ENCODE results near the gene ABHD16A.

ABHD16A gene

DNA sequence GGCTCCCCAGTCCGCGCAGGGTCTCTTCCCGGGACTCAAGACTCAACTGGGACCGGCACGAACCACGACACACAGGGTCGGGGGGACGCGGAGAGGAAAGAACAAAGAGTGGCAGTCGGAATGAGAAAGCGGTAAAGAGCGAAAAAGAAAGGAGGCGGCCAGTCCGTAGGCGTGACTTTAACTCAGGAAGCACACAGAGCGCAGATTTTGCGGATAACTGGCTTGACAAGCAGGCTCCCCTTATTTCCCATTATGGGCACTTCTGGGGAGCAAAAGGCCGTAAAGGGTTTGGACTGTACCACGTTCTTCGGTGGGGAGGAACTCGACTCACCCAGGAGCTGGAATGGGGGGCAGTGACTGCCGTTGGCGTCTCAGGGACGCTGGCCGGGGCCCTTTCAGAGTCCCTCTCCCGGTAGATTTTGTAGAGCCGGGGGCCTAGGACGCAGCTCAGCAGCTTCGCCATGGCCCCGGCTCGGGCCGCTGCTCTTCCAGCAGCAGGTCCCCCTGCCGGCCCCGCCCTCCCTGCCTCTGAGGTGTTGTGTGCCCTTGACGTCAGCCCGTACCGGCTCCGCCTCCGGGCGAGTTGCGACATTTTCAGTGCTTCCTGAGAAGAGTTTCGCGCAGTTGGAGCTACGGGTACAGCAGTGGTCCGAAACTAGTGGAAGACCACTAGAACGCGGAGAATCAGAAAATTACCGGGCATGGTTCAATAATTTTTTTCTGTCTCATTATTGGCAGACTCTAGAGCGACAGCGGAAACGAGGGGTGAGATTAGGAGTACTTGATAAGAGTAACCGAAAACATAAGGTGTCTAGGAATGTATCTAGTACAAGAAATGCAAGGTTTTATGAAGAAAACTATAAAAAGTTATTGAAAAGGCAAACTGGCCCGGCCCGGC, at the start of gene ABHD16A:
Gene ABHD16A (minus strand): TSS at position 506 of the 898 bp plus-strand sequence. CDS start 43 bp downstream, at position 463.
- DNase-seq = peak; percentile 98

DNA sequence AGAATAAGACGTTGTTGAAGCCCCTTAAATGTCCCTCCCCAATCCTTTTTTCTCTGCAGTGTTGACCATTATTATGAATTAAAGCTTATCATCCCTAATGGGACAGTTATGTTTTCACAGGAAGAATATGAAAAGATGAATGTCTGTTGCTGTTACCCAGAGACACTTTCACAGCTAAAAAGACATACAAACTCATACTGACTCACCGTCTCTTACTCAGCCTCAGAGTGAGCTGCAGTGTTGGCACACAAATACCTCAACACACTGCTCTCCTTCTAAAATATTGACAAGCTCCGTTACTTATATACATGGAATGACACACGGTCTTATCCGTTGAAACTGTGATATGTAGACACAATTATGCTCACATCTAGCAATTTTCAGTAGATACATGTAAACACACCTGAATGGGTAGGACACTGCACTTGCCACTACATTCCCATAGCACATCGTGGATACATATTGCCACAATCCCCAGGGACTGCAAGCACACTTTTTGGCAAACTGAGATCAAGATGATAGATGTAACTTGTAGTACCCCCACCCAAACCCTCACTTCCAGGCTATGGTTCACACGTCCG, 49.7 kb upstream of the ABHD16A start:
- DNase-seq = no peak

DNA sequence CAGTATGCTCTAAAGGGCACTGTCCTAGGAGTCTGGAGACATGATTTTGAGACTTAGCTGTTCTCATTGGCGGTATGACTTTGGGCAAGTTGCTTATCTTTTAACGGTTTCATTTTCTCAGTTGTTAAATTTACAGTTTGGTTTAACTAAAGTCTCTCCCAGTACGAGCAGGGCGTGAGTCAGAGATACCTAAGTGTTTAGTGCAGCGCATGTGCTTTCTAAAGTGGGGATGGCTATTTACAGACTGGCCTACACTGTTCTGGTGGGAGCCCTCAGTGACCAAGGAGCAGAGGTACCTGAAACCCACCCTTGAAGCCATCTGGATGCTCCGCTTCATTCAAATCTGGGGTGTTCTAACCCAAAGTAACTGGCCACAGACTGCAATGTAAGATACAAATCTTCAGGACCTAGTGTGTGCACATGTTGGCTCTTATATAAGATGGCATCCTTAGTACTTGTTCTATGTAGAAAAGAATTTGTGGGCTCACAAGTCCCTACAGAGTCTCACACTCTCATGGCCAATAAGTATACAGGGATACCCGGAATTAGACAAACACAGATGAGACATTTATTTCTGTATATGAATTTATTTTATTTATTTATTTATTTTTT, 47.4 kb upstream of the ABHD16A start:
- DNase-seq = no peak

DNA sequence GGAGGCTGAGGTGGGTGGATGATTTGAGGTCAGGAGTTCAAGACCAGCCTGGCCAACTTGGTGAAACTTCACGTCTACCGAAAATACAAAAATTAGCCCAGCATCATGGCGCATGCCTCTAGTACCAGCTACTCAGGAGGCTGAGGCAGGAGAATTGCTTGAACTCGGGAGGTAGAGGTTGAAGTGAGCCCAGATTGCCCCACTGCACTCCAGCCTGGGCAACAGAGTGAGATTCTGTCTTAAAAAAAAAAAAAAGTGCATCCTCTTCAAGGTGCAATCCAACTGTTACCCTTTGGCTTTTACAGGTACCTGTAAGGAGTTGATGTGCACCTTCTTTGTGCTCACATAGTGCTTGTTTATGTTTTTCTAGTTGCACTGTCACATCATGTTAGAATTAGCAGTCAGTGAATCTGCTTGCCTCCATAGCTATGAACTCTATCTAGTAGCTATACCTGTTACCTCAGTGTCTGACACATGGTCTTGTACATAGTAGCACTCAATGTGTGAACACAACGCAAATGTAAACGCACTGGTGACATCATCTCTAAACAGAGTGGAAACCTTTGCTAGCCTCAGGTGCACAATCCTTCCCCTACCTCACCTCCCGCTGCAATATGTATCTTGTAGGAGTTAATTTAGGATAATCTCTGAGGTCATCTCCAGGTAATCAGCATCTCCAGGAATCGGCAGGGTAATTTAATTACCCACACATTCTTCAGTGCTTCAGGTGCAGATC, 46.3 kb upstream of the ABHD16A start:
- DNase-seq = no peak

DNA sequence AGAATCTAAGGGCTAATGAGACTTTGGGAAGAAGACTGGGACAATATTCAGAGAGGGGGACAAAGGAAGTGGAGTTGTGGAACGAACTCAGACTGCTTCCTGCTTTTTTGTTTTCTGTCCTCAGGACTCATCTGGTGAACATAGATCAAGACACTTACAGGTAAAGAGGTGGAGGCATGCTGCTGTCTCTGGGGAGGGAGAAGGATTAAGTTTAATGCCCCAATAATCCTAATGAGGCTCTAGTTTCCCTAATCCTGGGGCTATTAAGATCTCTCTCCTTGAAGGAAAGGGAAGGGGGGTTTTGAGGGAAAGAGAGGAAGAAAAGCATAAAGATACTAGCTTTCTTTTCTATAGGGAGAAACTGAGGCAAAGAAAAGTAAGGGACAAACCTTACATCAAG, 41.3 kb upstream of the ABHD16A start:
- no peak for DNase-seq

DNA sequence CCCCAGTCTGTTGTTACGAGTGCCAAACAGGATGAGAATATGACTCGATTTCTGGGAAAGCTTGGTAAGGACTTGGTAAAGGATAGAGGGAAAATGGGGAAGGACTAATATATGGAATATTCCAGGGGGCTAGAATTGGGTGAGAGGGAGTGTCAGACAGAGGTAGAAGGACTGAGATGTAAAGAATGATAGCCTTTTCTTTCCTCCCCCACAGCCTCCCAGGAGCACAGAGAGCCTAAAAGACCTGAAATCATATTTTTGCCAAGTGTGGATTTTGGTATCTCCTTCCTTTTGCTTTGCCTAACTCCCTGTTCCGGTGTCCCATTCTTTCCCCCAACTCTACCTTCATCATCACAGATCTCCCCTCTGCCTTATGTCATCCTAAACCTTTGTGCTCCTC, 39.8 kb upstream of the ABHD16A start:
- DNase-seq = no peak

DNA sequence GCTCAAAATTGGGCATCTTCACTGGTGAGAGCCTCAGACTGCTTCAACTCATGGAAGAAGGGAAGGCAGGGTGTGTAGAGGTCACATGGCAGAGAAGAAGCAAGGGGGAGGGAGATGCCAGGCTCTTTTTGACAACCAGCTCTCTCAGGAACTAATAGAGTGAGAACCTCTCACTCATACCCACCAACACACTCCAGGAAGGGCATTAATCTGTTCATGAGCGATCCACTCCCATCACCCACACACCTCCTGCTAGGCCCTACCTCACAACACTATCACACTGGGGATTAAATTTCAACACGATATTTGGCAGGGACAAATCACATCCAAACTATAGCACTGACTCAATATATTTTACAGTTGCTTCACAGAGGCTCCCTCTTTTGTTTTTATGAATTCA, 38.7 kb upstream of the ABHD16A start:
- no peak for DNase-seq

DNA sequence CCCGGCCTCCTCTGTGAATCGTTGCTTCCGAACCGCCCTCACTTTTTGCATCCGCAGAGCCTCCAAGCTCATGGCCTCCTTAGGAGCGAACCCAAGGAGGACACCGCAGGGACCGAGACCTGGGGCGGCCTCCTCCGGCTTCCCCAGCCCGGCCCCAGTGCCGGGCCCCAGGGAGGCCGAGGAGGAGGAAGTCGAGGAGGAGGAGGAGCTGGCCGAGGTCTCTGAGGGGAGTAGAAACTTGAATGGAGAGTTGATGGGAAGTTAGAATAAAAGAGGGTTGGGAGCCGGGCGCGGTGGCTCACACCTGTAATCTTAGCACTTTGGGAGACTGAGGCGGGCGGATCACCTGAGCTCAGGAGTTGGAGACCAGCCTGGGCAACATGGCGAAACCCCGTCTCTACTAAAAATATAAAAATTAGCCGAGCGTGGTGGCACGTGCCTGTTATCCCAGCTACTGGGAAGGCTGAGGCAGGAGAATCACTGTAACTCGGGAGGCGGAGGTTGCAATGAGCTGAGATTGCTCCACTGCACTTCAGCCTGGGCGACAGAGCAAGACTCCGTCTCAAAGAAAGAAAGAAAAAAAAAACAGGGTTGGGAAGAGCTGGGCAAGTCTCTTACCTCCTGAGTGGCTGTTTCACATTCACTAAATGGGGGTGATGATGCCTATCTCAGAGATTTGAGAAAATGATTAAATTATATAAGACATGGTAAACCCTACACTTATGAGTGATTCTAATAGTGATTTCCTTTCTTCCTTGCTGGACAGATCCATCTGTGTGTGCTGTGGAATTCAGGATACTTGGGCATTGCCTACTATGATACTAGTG, 37.5 kb upstream of the ABHD16A start:
- no peak for DNase-seq

DNA sequence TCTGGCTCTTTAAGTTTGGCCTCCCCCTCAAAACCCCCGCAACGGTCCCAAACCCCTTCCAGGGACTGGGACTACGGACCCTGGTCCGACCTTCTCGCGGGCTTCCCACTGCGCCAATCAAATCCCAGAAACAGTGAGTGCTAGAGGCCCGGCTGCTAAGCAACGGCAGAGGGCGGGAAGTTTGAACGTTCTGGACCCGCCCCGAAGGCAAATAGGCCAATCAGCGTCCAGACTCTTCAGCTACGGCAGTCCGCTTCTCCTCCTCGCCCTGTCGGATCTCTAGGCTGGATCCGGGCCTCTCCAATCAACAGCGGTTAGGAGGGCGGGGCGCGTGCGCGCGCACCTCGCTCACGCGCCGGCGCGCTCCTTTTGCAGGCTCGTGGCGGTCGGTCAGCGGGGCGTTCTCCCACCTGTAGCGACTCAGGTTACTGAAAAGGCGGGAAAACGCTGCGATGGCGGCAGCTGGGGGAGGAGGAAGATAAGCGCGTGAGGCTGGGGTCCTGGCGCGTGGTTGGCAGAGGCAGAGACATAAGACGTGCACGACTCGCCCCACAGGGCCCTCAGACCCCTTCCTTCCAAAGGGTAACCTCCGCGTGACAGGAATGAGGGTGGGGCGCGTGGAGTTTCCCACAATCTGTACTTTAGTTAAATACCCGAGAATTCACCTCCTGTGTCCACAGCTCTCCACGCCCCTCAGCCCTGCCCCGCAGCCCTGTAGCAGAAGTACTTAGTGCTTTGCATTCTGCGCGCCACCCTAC, 36.7 kb upstream of the ABHD16A start, which contains the start of gene MSH5:
Gene MSH5 (plus strand): TSS at position 367 of the 758 bp plus-strand sequence. CDS start 462 bp downstream, outside the sequence.
- peak; percentile 97 for DNase-seq

DNA sequence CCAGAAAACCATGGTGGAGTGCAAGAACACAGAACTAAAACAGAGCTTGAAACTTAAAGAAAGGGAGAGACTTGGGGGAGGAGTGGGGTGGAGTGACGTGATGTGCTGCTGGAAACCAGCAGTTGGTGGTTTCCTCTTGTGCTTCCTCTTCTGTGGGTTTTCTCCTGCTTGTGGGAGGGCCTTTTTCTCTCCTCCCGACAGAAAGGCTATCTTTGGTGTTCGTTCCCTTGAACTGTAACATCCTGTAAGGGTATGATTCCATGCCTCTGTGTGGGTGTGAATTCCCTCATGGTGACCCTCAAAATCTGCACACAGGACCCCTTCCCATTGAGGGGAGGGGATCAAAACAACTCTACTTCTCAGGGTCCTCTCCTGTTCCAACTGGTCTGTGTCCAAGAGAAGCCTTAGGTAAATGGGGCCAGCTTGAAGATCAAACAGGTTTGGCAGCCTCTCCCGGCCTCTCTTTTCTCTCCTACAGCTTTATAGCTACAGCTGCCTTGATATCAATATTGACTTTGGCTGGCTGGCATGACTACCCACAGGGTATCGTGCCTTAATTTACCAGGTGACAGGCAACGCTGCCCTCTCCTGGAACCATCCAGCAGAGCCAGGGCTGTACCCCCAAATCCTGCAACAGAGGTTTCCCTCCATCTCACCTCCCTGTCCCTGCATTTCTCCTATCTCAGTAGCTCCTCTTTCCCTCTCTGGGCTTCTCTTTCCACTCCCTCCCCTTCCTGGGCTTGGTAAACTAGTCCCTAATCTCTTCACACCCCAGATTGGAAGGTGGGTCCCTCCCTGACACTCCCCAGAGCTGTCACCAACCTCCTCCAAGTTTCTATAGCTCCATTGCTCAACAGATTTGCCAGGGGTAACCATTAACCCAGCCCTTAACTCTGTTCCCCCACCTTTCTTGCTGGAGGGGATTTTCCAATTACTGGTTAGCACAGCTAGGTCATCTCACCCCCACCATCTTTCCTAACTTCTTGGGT, 35.2 kb upstream of the ABHD16A start:
- peak; percentile 83 for DNase-seq

DNA sequence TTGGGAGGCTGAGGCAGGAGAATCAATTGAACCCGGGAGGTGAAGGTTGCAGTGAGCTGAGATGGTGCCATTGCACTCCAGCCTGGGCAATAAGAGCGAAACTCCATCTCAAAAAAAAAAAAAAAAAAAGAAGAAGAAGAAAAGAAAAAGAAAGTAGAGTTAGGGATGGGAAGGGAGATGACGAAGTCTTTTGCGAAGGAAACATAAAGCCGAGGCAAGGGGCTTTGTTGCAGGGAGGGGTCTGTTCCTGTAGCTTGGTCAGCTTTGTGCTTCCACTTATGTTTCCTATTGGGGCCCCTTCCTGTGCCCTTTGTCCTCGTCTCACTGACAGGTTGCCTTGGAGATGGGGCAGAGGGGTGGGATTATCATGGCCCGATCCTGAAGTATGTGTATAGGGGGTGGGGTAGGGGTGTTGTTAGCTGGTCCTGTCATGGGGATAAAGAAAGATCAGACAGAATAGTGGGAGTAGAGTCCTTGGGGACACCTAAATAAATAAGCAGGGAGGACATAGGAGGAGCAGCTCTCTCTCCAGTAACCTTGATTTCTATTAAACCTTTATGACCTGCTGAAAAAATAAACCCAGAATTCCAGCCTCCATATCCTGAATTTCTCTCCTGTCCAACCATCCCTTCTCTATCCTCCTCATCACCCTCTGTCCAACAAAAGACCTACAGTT, 34.3 kb upstream of the ABHD16A start:
- peak; percentile 21 for DNase-seq

DNA sequence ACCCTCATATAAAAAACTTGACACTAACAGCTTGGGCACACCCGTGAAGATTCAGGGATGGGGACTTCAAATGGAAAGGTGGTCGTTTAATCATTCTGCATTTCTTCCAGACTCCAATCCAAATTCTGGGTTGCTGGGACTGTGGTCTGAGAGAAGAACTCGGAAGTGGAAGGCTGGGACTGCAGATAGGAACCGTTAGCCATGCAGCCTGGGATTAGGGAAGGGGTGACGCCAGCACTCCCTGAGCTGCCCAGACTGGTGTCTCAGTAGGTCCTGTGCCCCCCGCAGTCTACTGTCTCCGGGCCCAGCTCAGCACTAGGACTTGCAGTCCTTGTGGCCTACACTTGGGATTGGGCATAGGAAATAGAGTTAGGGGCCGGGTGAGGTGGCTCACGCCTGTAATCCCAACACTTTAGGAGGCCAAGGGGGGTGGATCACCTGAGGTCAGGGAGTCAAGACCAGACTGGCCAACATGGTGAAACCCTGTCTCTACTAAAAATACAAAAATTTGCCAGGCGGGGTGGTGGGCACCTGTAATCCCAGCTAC, 33.7 kb upstream of the ABHD16A start:
- no peak for DNase-seq

DNA sequence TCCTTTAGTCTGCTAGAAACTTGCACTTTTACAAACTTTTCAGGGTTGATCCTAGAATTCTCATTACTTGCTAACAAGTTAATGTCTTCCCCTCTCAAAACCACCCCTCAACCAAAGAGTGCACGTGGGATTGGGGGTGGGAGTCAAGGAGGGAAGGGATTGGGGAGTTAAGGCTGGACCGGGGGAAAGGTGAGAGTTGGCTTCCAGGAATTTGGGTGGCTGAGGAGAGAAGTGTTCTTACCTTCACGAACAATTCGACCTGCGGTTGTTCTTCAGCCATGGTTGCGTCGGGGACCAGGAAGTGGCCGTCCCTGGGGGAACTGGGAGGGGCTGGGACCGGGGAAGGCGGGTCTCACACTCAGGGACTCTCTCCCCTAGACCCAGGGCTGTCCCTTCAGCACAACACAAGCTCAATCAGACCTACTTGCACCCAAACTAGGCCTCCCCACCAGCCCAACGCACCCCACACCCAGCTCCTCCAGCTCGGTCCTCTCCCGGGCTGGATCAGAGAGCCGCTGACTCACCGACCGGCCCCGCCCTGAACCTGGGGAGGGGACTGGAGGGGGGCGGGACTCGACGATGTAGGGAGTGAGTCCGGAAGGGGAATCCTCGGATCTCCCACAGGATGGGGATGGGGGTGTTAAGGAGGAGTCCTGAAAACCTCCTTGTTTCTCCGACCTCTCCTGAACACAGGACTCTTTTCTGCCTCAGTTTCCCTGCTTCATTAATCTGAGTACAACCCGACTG, 33.1 kb upstream of the ABHD16A start, which contains the start of gene CLIC1:
Gene CLIC1 (minus strand): TSS at position 510 of the 747 bp plus-strand sequence. CDS start 230 bp downstream, at position 280.
- peak; percentile 79 for DNase-seq

DNA sequence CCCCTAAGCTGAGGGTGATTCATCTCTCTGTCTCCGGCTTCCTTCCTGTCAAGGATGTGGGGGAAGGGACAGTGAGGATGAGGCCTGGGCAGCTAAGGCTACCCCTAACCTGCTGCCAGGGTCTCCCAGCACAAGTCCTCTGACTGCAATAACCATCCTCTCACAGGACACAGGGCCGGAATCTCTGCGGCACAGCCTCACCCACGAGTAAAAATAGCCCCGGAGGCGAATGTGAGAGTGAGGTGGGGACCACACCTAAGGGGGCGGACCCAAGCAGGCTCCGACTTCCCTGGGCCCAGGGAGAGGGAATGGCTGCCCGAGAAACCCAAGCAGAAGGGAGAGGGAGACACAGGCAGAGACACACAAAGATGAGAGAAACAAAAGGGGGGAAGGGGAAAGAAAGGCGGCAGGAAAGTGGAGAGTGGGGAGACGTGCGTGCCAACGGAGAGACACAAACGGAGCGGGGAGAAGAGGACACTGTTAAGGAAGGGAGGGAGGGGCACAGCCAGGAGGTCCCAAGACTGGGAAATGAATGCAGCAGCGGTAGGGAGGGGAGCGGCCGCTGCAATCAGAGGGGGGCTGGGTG, 31.8 kb upstream of the ABHD16A start:
- DNase-seq = peak; percentile 81

DNA sequence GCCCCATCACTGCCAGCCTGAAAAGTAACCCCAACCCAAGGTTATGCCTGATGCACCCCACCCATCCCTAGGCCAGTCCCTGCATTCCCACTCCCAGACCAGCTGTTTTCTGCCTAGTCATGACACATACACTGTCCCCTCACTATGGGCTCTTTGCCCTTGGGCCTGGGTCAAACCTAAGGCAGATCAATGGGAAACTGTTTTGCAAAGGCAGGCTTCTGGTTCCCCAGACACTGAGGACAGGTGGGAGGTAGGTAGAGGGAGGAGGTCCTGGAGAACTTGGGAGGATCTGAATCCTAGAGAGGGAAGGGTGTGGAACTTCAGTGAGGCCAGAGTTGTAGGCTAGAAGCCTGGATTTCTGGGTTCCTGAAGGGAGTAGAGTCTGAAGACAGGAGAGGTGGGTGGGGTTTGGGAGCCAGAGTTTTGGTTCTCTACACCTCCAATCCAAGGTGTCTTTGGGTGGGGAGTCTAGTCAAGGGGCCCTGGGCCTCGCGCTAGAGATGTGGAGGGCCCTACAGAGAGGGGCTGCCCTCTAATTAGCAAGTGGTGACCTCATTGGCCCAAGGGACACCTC, 31.2 kb upstream of the ABHD16A start:
- no peak for DNase-seq

DNA sequence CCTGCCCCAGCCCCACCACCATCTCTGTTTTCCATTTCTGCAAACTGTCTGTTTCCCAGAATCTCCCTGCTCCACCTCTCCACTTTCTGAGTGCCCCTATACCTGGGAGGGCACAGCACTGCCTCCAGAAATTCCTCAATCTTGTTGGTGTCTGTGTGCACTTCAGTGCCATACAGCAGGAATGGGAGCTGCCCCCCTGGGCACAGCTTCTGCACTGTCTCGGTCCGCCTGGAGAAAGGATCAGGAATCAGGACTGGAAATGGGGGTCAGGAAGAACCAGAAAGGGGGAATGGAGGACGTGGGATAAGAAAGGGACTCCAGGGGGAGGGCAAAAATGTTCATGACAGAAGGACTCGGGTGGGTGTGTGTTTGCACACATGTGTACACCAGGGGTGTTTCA, 30.6 kb upstream of the ABHD16A start:
- DNase-seq = no peak

DNA sequence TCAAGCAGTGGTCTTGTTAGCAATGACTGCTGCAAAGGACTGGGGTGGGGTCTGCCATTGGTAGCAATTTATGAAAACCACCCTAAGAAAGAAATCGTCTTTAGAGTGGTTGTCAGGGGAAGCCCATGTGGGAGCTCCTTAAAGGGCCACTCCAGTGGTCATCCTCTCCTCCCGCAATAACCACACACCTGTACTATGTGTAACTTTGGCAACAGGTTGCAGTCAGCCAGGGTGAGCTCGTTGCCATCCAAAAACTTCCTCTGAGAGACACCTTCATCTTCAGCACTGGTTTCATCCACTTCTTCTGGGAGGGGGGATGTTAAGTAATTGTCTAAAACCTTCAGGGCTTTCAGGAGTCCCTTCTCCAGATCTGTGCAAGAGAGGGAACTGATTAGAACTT, 28.9 kb upstream of the ABHD16A start:
- DNase-seq = no peak

Data from CD4-positive, alpha-beta T cell treated with Interleukin-12 subunit alpha and Interleukin-12 subunit beta, for 1 hour (primary cell).